Neutrophil (primary cell): ENCODE results near the gene PSD.
A peak's percentile ranks its signal among the peaks of the same experiment; 100 is the strongest.

Source experiments
- H3K27ac ChIP-seq: fragments of 200-600 bp; sonication (generic); 2 replicates; pipeline ENCODE4 v1.5.1; 2016; ENCODE audit warnings: mild to moderate bottlenecking, moderate library complexity
- H3K27me3 ChIP-seq: fragments of 200-600 bp; sonication (generic); 2 replicates; pipeline ENCODE4 v1.6.0; 2016; ENCODE audit warnings: mild to moderate bottlenecking
- H3K36me3 ChIP-seq: fragments of 200-600 bp; sonication (generic); 2 replicates; pipeline ENCODE4 v1.5.1; 2017
- H3K4me1 ChIP-seq, 2 experiments: fragments of 200-600 bp in 1 of 2; sonication (generic) in 1 of 2; 1 replicate in 1 of 2; 2 replicates in 1 of 2; pipeline versions ENCODE4 v1.5.1 to v1.6.1; 2013 to 2016; ENCODE audit warnings: low read depth in 1 of 2, low read length in 1 of 2, mild to moderate bottlenecking in 1 of 2, moderate library complexity in 1 of 2; ENCODE audit not compliant: control insufficient read depth in 1 of 2, insufficient read depth in 1 of 2
- H3K4me3 ChIP-seq, 2 experiments: fragments of 200-600 bp in 1 of 2; sonication (generic) in 1 of 2; 1 replicate in 1 of 2; 2 replicates in 1 of 2; pipeline ENCODE4 v1.5.1; 2013 to 2016; ENCODE audit warnings: low read depth in 1 of 2, low read length in 1 of 2, mild to moderate bottlenecking in 1 of 2, moderate library complexity in 1 of 2
- H3K9me3 ChIP-seq: fragments of 200-600 bp; sonication (generic); 2 replicates; pipeline ENCODE4 v1.5.1; 2016
- TF ChIP-seq, protein P1 (sequence below): fragments of 200-600 bp; sonication (generic); IDR thresholded peaks from 2 replicates; pipeline ENCODE4 v1.5.1; 2016; ENCODE audit warnings: antibody characterized with exemption

PSD gene

DNA sequence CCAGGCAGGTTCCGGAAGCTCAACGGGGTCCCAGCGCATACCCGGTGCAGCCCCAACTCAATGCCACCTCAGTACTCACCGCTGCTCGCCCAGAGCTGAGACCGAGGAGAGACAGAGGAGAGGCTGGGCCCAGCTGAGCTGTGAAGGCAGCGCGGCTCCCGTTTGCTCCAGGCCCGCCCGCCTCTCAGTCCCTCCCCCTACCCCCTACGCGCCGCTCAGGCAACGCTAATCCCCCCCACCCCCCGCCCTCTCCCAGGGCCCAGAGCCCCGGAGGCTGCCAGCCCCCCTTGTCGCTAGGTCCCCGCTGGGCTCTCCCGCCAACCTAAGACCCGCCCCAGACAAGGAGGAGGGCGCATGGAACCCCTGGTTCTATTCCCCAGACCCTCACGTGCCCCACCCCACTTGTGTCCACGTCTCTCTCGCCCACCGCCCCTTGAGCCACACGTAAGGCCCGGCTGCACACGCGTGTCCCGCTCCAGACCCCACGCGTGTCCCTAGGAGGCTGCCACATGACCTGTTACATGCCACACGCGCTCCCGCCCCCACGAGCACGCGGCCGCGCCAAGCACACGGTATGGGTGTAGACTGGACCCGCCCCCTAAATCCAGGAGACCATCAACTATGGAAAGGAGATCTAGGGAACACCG is at the start of gene PSD:
TSS of gene PSD (minus strand) at position 164 of the 647 bp plus-strand sequence. CDS start 1,747 bp downstream, outside the sequence.
- peaks cover 3% of the 10 kb centered on the region for H3K36me3 ChIP-seq
- TF ChIP-seq, protein P1, sequence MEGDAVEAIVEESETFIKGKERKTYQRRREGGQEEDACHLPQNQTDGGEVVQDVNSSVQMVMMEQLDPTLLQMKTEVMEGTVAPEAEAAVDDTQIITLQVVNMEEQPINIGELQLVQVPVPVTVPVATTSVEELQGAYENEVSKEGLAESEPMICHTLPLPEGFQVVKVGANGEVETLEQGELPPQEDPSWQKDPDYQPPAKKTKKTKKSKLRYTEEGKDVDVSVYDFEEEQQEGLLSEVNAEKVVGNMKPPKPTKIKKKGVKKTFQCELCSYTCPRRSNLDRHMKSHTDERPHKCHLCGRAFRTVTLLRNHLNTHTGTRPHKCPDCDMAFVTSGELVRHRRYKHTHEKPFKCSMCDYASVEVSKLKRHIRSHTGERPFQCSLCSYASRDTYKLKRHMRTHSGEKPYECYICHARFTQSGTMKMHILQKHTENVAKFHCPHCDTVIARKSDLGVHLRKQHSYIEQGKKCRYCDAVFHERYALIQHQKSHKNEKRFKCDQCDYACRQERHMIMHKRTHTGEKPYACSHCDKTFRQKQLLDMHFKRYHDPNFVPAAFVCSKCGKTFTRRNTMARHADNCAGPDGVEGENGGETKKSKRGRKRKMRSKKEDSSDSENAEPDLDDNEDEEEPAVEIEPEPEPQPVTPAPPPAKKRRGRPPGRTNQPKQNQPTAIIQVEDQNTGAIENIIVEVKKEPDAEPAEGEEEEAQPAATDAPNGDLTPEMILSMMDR = no peak
- peaks cover 37 to 45% of the 10 kb centered on the region in 2 experiments for H3K4me1 ChIP-seq
- peaks cover 64% of the 10 kb centered on the region for H3K27me3 ChIP-seq
- H3K4me3 ChIP-seq = peak within 1 kb of the TSS; percentile 80 to 89
- no peak within 1 kb of the TSS for H3K27ac ChIP-seq
- H3K9me3 ChIP-seq = no peaks in the 10 kb centered on the region

DNA sequence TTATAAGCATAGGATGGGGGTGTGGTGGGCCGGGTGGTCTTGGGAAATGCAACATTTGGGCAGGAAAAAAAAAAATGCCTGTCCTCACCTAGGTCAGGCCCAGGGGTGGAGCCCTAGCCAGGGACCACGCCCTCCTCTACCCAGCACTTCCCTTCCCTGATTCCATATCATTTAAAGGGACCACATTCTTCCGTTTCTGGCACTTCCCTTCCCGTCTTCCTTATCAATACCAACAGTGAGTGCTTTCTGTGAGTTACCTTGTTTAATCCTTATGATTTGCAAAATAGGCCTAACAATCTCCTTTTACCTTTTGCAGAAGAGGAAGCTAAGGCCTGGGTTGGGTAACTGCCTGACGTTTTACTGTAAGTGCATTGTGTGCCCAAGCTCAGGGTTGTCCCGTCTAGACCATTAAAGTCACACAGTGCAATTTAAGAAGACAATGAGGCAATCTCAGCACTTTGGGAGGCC is 49.4 kb upstream of the PSD start:
- Histone ChIP-seq H3K4me1 (peaks cover 54 to 61% of the 10 kb centered on the region in 2 experiments), H3K4me3 (peak overlapping the region in 1 of 2 experiments; percentile 30), H3K36me3 (peaks cover 8% of the 10 kb centered on the region), H3K27me3 (no peaks in the 10 kb centered on the region), H3K9me3 (no peaks in the 10 kb centered on the region), H3K27ac (peak overlapping the region; percentile 92)
- TF ChIP-seq, protein P1 = no peak

GRCh38 chr10:102467318-102467717 is 48.7 kb upstream of the PSD start:
- Histone ChIP-seq H3K36me3 (peaks cover 3% of the 10 kb centered on the region), H3K9me3 (no peaks in the 10 kb centered on the region), H3K4me3 (no peak overlapping the region), H3K27me3 (no peaks in the 10 kb centered on the region), H3K4me1 (peaks cover 61 to 68% of the 10 kb centered on the region in 2 experiments), H3K27ac (peak overlapping the region; percentile 92)
- TF ChIP-seq, protein P1 = no peak

DNA sequence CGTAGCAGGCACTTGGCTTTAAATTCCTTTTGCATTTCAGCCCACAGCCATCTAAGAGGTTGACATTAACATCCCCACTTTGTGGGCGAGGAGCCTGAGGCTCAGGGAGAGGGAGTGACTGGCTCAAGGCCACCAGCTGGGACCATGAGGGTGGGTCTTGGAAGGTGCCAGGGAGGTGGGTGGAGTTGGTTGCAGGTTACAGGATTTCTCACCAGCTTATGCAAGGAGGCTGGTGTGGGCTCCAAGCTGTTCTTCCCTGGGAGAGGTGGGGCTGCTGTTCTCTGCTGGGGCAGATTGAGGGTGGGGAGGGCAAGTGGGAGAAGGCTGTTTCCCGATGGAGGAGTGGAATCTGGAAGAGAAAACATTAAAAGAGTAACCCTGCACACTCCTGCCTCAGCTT is 46.9 kb upstream of the PSD start:
- no peaks in the 10 kb centered on the region for H3K9me3 ChIP-seq
- TF ChIP-seq, protein P1 = no peak
- no peaks in the 10 kb centered on the region for H3K36me3 ChIP-seq
- no peaks in the 10 kb centered on the region for H3K27me3 ChIP-seq
- H3K4me3 ChIP-seq = no peak overlapping the region
- H3K4me1 ChIP-seq = peaks cover 77 to 83% of the 10 kb centered on the region in 2 experiments
- no peak overlapping the region for H3K27ac ChIP-seq

GRCh38 chr10:102463983-102464382 is 45.4 kb upstream of the PSD start:
- no peaks in the 10 kb centered on the region for H3K27me3 ChIP-seq
- H3K9me3 ChIP-seq = no peaks in the 10 kb centered on the region
- no peak overlapping the region for H3K4me3 ChIP-seq
- no peak overlapping the region for H3K27ac ChIP-seq
- no peaks in the 10 kb centered on the region for H3K36me3 ChIP-seq
- TF ChIP-seq, protein P1 = no peak
- H3K4me1 ChIP-seq = peaks cover 62 to 68% of the 10 kb centered on the region in 2 experiments
